Smooth muscle cell of trachea (primary cell): Measurements from ENCODE around the gene NUP85. TPM values are rescaled to one million over a fixed set of nuclear protein-coding genes. Genes with fewer than 3 reads are reported as not detected.

Experiments used
- total RNA-seq: library from RNA; depleted of rRNA; stranded (reverse); fragments of >200 nt; gene quantifications from 2 replicates; pipeline ENCODE4 v1.2.1, GENCODE V29; 2014

The NUP85 gene, protein sequence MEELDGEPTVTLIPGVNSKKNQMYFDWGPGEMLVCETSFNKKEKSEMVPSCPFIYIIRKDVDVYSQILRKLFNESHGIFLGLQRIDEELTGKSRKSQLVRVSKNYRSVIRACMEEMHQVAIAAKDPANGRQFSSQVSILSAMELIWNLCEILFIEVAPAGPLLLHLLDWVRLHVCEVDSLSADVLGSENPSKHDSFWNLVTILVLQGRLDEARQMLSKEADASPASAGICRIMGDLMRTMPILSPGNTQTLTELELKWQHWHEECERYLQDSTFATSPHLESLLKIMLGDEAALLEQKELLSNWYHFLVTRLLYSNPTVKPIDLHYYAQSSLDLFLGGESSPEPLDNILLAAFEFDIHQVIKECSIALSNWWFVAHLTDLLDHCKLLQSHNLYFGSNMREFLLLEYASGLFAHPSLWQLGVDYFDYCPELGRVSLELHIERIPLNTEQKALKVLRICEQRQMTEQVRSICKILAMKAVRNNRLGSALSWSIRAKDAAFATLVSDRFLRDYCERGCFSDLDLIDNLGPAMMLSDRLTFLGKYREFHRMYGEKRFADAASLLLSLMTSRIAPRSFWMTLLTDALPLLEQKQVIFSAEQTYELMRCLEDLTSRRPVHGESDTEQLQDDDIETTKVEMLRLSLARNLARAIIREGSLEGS
- total RNA-seq: 18.9 and 35.2 TPM in 2 replicates

GRCh38 chr17:75205037-75205792 is at the start of gene NUP85:
Gene NUP85, plus strand, starts transcription at chr17:75205679. Its CDS starts 83 bp downstream, at chr17:75205762.

GRCh38 chr17:75182569-75183436 is 22.7 kb upstream of the NUP85 start, which contains the start of gene SUMO2:
Gene SUMO2, minus strand, starts transcription at chr17:75182959. Its CDS starts 125 bp downstream, at chr17:75182834.

GRCh38 chr17:75261336-75262111 is 56.0 kb downstream of the NUP85 start, which contains the start of the genes GGA3 and MRPS7:
Gene GGA3, minus strand, starts transcription at chr17:75261606. Its CDS starts 19 bp downstream, at chr17:75261587.
Gene MRPS7, plus strand, starts transcription at chr17:75261879. Its CDS starts 22 bp downstream, at chr17:75261901.

GRCh38 chr17:75270966-75271232 is 65.4 kb downstream of the NUP85 start, which contains the start of gene MIF4GD:
Gene MIF4GD, minus strand, starts transcription at chr17:75271231. Its CDS starts 1,036 bp downstream, at chr17:75270195.

Other genes starting within 250 kb of the NUP85 start
- 0.29 and 0.66 TPM in 2 replicates for gene HID1, start 232.9 kb upstream of the NUP85 start, total RNA-seq
- gene CDR2L, start 218.0 kb upstream of the NUP85 start, total RNA-seq: 12.7 and 21.2 TPM in 2 replicates
- gene MRPL58, start 193.0 kb upstream of the NUP85 start, total RNA-seq: 22.8 and 46.1 TPM in 2 replicates
- 279 and 530 TPM in 2 replicates for gene ATP5PD, start 158.7 kb upstream of the NUP85 start, total RNA-seq
- gene KCTD2, start 158.5 kb upstream of the NUP85 start, total RNA-seq: 20.5 and 27.3 TPM in 2 replicates
- gene SLC16A5, start 117.7 kb upstream of the NUP85 start, total RNA-seq: 9.2 and 27.8 TPM in 2 replicates
- gene ARMC7, start 95.7 kb upstream of the NUP85 start, total RNA-seq: 2.9 and 5.3 TPM in 2 replicates
- gene NT5C, start 73.9 kb upstream of the NUP85 start, total RNA-seq: 32.1 and 80.4 TPM in 2 replicates
- gene JPT1, start 51.2 kb upstream of the NUP85 start, total RNA-seq: 55.7 and 168 TPM in 2 replicates
- gene SUMO2, start 22.7 kb upstream of the NUP85 start, total RNA-seq: 113 and 134 TPM in 2 replicates
- gene GGA3, start 55.9 kb downstream of the NUP85 start, total RNA-seq: 16.9 and 18.5 TPM in 2 replicates
- 41.2 and 49.6 TPM in 2 replicates for gene MRPS7, start 56.2 kb downstream of the NUP85 start, total RNA-seq
- gene MIF4GD, start 65.6 kb downstream of the NUP85 start, total RNA-seq: 5.8 and 6.9 TPM in 2 replicates
- gene SLC25A19, start 83.8 kb downstream of the NUP85 start, total RNA-seq: 5.3 and 5.5 TPM in 2 replicates
- 74.9 and 86.8 TPM in 2 replicates for gene GRB2, start 200.0 kb downstream of the NUP85 start, total RNA-seq